Uterus (tissue), 2 donors: ENCODE data around the gene MBD4.

ENCODE experiments used
- CTCF ChIP-seq, 4 experiments: fragments of 200-600 bp in 2 of 4; fragments of 450-650 bp in 2 of 4; sonication (generic) in 2 of 4; IDR thresholded peaks; one replicate each; pipeline ENCODE4 v1.5.1; 2016 to 2019; ENCODE audit warnings: antibody characterized with exemption in 4 of 4, mild to moderate bottlenecking in 2 of 4, moderate library complexity in 1 of 4
- POLR2A ChIP-seq, 2 donors: fragments of 450-650 bp; IDR thresholded peaks; one replicate each; pipeline ENCODE4 v1.6.1; 2016; ENCODE audit warnings: antibody characterized with exemption in 2 of 2, mild to moderate bottlenecking in 1 of 2, moderate library complexity in 1 of 2

- TF ChIP-seq CTCF (IDR thresholded peaks at IDR 0.05) (no peak), POLR2A (IDR thresholded peaks at IDR 0.05) (no peak)
Measured at GRCh38 chr3:129460572-129460971, 20.8 kb upstream of the MBD4 start.
